ENCODE measurements around the gene MZF1. TPM values are rescaled to one million over a fixed set of nuclear protein-coding genes. Genes with fewer than 3 reads are reported as not detected.
A peak's percentile ranks its signal among the peaks of the same experiment; 100 is the strongest.

MZF1 gene
- total and polyA plus RNA-seq, 4 donors: 6.3 to 81.5 (median 24.8) TPM

GRCh38 chr19:58551577-58552471 lies 21.3 kb downstream of the MZF1 start:
- no peaks in the 10 kb centered on the region for H3K9me3 ChIP-seq (ENCODE audit: control insufficient read depth, low read length)
- WGBS, 2 donors: 90 to 93% methylated on average over 18 of the region's 18 CpGs
- ATAC-seq (ENCODE audit: low FRiP score) (no peak), DNase-seq (peak; percentile 29 to 57)
- H3K4me3 ChIP-seq (ENCODE audit: low read length in 2 of 2): no peak overlapping the region
- H3K27me3 ChIP-seq (ENCODE audit: control insufficient read depth in 1 of 2, insufficient read depth in 2 of 2, low read length in 1 of 2): no peaks in the 10 kb centered on the region
- H3K27ac ChIP-seq (ENCODE audit: low read depth in 1 of 2, low read length in 2 of 2): no peak overlapping the region
- H3K36me3 ChIP-seq (ENCODE audit: control insufficient read depth in 1 of 2, insufficient read depth in 2 of 2, low read length in 1 of 2): peaks cover 3 to 19% of the 10 kb centered on the region in 2 donors
- no peaks in the 10 kb centered on the region for H3K4me1 ChIP-seq (ENCODE audit: control insufficient read depth in 1 of 2, insufficient read depth in 2 of 2, low read length in 2 of 2)
- intact Hi-C loops (cut with DNase I): no loop called here

GRCh38 chr19:58551123-58551497 lies 22.0 kb downstream of the MZF1 start:
- DNase-seq (no peak), ATAC-seq (ENCODE audit: low FRiP score) (no peak)
- intact Hi-C loops (cut with DNase I): no loop called here
- no peaks in the 10 kb centered on the region for H3K4me1 ChIP-seq (ENCODE audit: control insufficient read depth in 1 of 2, insufficient read depth in 2 of 2, low read length in 2 of 2)
- H3K27ac ChIP-seq (ENCODE audit: low read depth in 1 of 2, low read length in 2 of 2): no peak overlapping the region
- H3K27me3 ChIP-seq (ENCODE audit: control insufficient read depth in 1 of 2, insufficient read depth in 2 of 2, low read length in 1 of 2): no peaks in the 10 kb centered on the region
- H3K36me3 ChIP-seq (ENCODE audit: control insufficient read depth in 1 of 2, insufficient read depth in 2 of 2, low read length in 1 of 2): peaks cover 3 to 19% of the 10 kb centered on the region in 2 donors
- WGBS, 2 donors: 24 to 42% methylated on average over 1 of the region's 1 CpG
- H3K9me3 ChIP-seq (ENCODE audit: control insufficient read depth, low read length): no peaks in the 10 kb centered on the region
- H3K4me3 ChIP-seq (ENCODE audit: low read length in 2 of 2): no peak overlapping the region

- intact Hi-C loops (cut with DNase I): no loop called here
- Histone ChIP-seq H3K4me3 (ENCODE audit: low read length in 2 of 2) (no peak overlapping the region), H3K27me3 (ENCODE audit: control insufficient read depth in 1 of 2, insufficient read depth in 2 of 2, low read length in 1 of 2) (no peaks in the 10 kb centered on the region), H3K4me1 (ENCODE audit: control insufficient read depth in 1 of 2, insufficient read depth in 2 of 2, low read length in 2 of 2) (no peaks in the 10 kb centered on the region), H3K27ac (ENCODE audit: low read depth in 1 of 2, low read length in 2 of 2) (no peak overlapping the region), H3K9me3 (ENCODE audit: control insufficient read depth, low read length) (no peaks in the 10 kb centered on the region), H3K36me3 (ENCODE audit: control insufficient read depth in 1 of 2, insufficient read depth in 2 of 2, low read length in 1 of 2) (peaks cover 3 to 19% of the 10 kb centered on the region in 2 donors)
- ATAC-seq (ENCODE audit: low FRiP score): no peak
- WGBS, 2 donors: 81 to 87% methylated on average over 13 of the region's 13 CpGs
- DNase-seq: no peak
These were observed 22.6 kb downstream of the MZF1 start for GRCh38 chr19:58550362-58551122.

- peaks cover 3 to 19% of the 10 kb centered on the region in 2 donors for H3K36me3 ChIP-seq (ENCODE audit: control insufficient read depth in 1 of 2, insufficient read depth in 2 of 2, low read length in 1 of 2)
- no peaks in the 10 kb centered on the region for H3K27me3 ChIP-seq (ENCODE audit: control insufficient read depth in 1 of 2, insufficient read depth in 2 of 2, low read length in 1 of 2)
- H3K4me3 ChIP-seq (ENCODE audit: low read length in 2 of 2): no peak overlapping the region
- H3K27ac ChIP-seq (ENCODE audit: low read depth in 1 of 2, low read length in 2 of 2): no peak overlapping the region
- 81 to 83% methylated on average over 11 of the region's 11 CpGs for WGBS, 2 donors
- no peaks in the 10 kb centered on the region for H3K9me3 ChIP-seq (ENCODE audit: control insufficient read depth, low read length)
- ATAC-seq (ENCODE audit: low FRiP score) (no peak), DNase-seq (no peak)
- intact Hi-C loops (cut with DNase I): no loop called here
- no peaks in the 10 kb centered on the region for H3K4me1 ChIP-seq (ENCODE audit: control insufficient read depth in 1 of 2, insufficient read depth in 2 of 2, low read length in 2 of 2)
These were observed 23.3 kb downstream of the MZF1 start for GRCh38 chr19:58549664-58550361.

GRCh38 chr19:58548859-58549663 lies 24.1 kb downstream of the MZF1 start:
- peaks cover 3 to 19% of the 10 kb centered on the region in 2 donors for H3K36me3 ChIP-seq (ENCODE audit: control insufficient read depth in 1 of 2, insufficient read depth in 2 of 2, low read length in 1 of 2)
- WGBS, 2 donors: 87 to 89% methylated on average over 20 of the region's 20 CpGs
- no peak overlapping the region for H3K4me3 ChIP-seq (ENCODE audit: low read length in 2 of 2)
- no peaks in the 10 kb centered on the region for H3K27me3 ChIP-seq (ENCODE audit: control insufficient read depth in 1 of 2, insufficient read depth in 2 of 2, low read length in 1 of 2)
- H3K9me3 ChIP-seq (ENCODE audit: control insufficient read depth, low read length): no peaks in the 10 kb centered on the region
- H3K27ac ChIP-seq (ENCODE audit: low read depth in 1 of 2, low read length in 2 of 2): no peak overlapping the region
- DNase-seq (no peak), ATAC-seq (ENCODE audit: low FRiP score) (no peak)
- intact Hi-C loops (cut with DNase I): no loop called here
- no peaks in the 10 kb centered on the region for H3K4me1 ChIP-seq (ENCODE audit: control insufficient read depth in 1 of 2, insufficient read depth in 2 of 2, low read length in 2 of 2)

GRCh38 chr19:58547323-58548312 lies 25.5 kb downstream of the MZF1 start:
- intact Hi-C loops (cut with DNase I): no loop called here
- WGBS, 2 donors: 83 to 84% methylated on average over 18 of the region's 18 CpGs
- Histone ChIP-seq H3K9me3 (ENCODE audit: control insufficient read depth, low read length) (no peaks in the 10 kb centered on the region), H3K36me3 (ENCODE audit: control insufficient read depth in 1 of 2, insufficient read depth in 2 of 2, low read length in 1 of 2) (peaks cover 3 to 19% of the 10 kb centered on the region in 2 donors), H3K4me1 (ENCODE audit: control insufficient read depth in 1 of 2, insufficient read depth in 2 of 2, low read length in 2 of 2) (no peaks in the 10 kb centered on the region), H3K27ac (ENCODE audit: low read depth in 1 of 2, low read length in 2 of 2) (no peak overlapping the region), H3K4me3 (ENCODE audit: low read length in 2 of 2) (no peak overlapping the region), H3K27me3 (ENCODE audit: control insufficient read depth in 1 of 2, insufficient read depth in 2 of 2, low read length in 1 of 2) (no peaks in the 10 kb centered on the region)
- ATAC-seq (ENCODE audit: low FRiP score) (no peak), DNase-seq (no peak)

- H3K4me3 ChIP-seq (ENCODE audit: low read length in 2 of 2): peak overlapping the region in 1 of 2 donors; percentile 93
- no peak for ATAC-seq (ENCODE audit: low FRiP score)
- DNase-seq: no peak
- WGBS, 2 donors: 16 to 35% methylated on average over 1 of the region's 1 CpG
- H3K4me1 ChIP-seq (ENCODE audit: control insufficient read depth in 1 of 2, insufficient read depth in 2 of 2, low read length in 2 of 2): no peaks in the 10 kb centered on the region
- H3K27me3 ChIP-seq (ENCODE audit: control insufficient read depth in 1 of 2, insufficient read depth in 2 of 2, low read length in 1 of 2): no peaks in the 10 kb centered on the region
- H3K36me3 ChIP-seq (ENCODE audit: control insufficient read depth in 1 of 2, insufficient read depth in 2 of 2, low read length in 1 of 2): peaks cover 3 to 19% of the 10 kb centered on the region in 2 donors
- intact Hi-C loops (cut with DNase I): no loop called here
- H3K27ac ChIP-seq (ENCODE audit: low read depth in 1 of 2, low read length in 2 of 2): no peak overlapping the region
- no peaks in the 10 kb centered on the region for H3K9me3 ChIP-seq (ENCODE audit: control insufficient read depth, low read length)
These were observed 27.1 kb downstream of the MZF1 start for GRCh38 chr19:58546019-58546530.

Measured in aorta (tissue), 5 donors.